ENCODE measurements around the gene MTUS2.
"Not testable (repeated sequence)": the region's sequence is repeated elsewhere in the genome, so short reads cannot be mapped to it uniquely, and the experiment has no call there.

MTUS2 gene

GRCh38 chr13:29345860-29346582, 525.9 kb downstream of the MTUS2 start:
- not testable (repeated sequence) for DNase-seq

- no peak for DNase-seq
Observed at GRCh38 chr13:29355029-29355428, 534.9 kb downstream of the MTUS2 start.

GRCh38 chr13:29359181-29359580, 539.0 kb downstream of the MTUS2 start:
- no peak for DNase-seq

- no peak for DNase-seq
Observed at GRCh38 chr13:29361716-29362115, 541.6 kb downstream of the MTUS2 start.

- peak; percentile 43 for DNase-seq
Observed at GRCh38 chr13:29362849-29363604, 542.9 kb downstream of the MTUS2 start.

GRCh38 chr13:29369060-29369743, 549.1 kb downstream of the MTUS2 start:
- peak; percentile 38 for DNase-seq

- no peak for DNase-seq
Observed at GRCh38 chr13:29379281-29379680, 559.1 kb downstream of the MTUS2 start.

- DNase-seq: no peak
Observed at GRCh38 chr13:29379865-29380264, 559.7 kb downstream of the MTUS2 start.

- DNase-seq: no peak
Observed at GRCh38 chr13:29382021-29382420, 561.9 kb downstream of the MTUS2 start.

GRCh38 chr13:29383476-29383875, 563.3 kb downstream of the MTUS2 start:
- DNase-seq: no peak

GRCh38 chr13:29384466-29384865, 564.3 kb downstream of the MTUS2 start:
- no peak for DNase-seq

GRCh38 chr13:29384871-29385270, 564.7 kb downstream of the MTUS2 start:
- no peak for DNase-seq

GRCh38 chr13:29386246-29386645, 566.1 kb downstream of the MTUS2 start:
- no peak for DNase-seq

GRCh38 chr13:29390598-29390997, 570.5 kb downstream of the MTUS2 start:
- DNase-seq: not testable (repeated sequence)

GRCh38 chr13:29396446-29396845, 576.3 kb downstream of the MTUS2 start:
- no peak for DNase-seq

- DNase-seq: no peak
Observed at GRCh38 chr13:29397265-29397664, 577.1 kb downstream of the MTUS2 start.

GRCh38 chr13:29402166-29402636, 582.1 kb downstream of the MTUS2 start:
- no peak for DNase-seq

- DNase-seq: no peak
Observed at GRCh38 chr13:29405401-29405800, 585.3 kb downstream of the MTUS2 start.

GRCh38 chr13:29411481-29411880, 591.3 kb downstream of the MTUS2 start:
- no peak for DNase-seq

- DNase-seq: no peak
Observed at GRCh38 chr13:29418026-29418425, 597.9 kb downstream of the MTUS2 start.

GRCh38 chr13:29421118-29421517, 601.0 kb downstream of the MTUS2 start:
- no peak for DNase-seq

GRCh38 chr13:29422015-29422414, 601.9 kb downstream of the MTUS2 start:
- no peak for DNase-seq

- DNase-seq: no peak
Observed at GRCh38 chr13:29423050-29423449, 602.9 kb downstream of the MTUS2 start.

- DNase-seq: no peak
Observed at GRCh38 chr13:29427937-29428309, 607.8 kb downstream of the MTUS2 start.

Data from NCI-H345 (cell line).